SK-N-SH (cell line): ENCODE data around the gene SNX2. TPM values are rescaled to one million over a fixed set of nuclear protein-coding genes. Genes with fewer than 3 reads are reported as not detected.

Experiments used
- CTCF ChIA-PET: fragments of 300-600, 350-600 bp; formaldehyde crosslinking; extraction: SDS; loops from one replicate; lab custom pipeline; 2021; lab: Yijun Ruan, JAX
- POLR2A ChIA-PET: fragments of 350-600 bp; sonication (Branson Sonifier 250); formaldehyde crosslinking; extraction: SDS; loops from one replicate; lab custom pipeline; 2020; ENCODE audit warnings: antibody characterized with exemption, inconsistent platforms; lab: Yijun Ruan, JAX
- DNase-seq: peaks from one replicate; pipeline ENCODE4 v3.0.0; 2012
- H2AFZ ChIP-seq: fragments of 200-600 bp; sonication (generic); 2 replicates; pipeline ENCODE4 v1.8.1; 2016; ENCODE audit warnings: antibody characterized with exemption, mild to moderate bottlenecking, low read depth
- H3F3A ChIP-seq: fragments of 200-600 bp; sonication (generic); replicated peaks from 2 replicates; pipeline ENCODE3; 2016; ENCODE audit warnings: antibody characterized with exemption, mild to moderate bottlenecking; ENCODE audit not compliant: insufficient read depth
- H3K27ac ChIP-seq, 2 experiments: fragments of 200-500 bp in 1 of 2; fragments of 200-600 bp in 1 of 2; sonication (Bioruptor generic) in 1 of 2; sonication (generic), shearing (Covaris generic) in 1 of 2; 2 replicates each; pipeline versions ENCODE4 v1.5.1 to v1.6.1; 2014 to 2016; ENCODE audit warnings: low read depth in 2 of 2, inconsistent platforms in 1 of 2, low read length in 1 of 2, mild to moderate bottlenecking in 1 of 2, mixed read lengths in 1 of 2
- H3K27me3 ChIP-seq: fragments of 200-600 bp; sonication (generic), shearing (Covaris generic); 2 replicates; pipeline ENCODE4 v1.6.1; 2016; ENCODE audit warnings: mixed run types; ENCODE audit not compliant: insufficient read depth
- H3K36me3 ChIP-seq, 2 experiments: fragments of 200-500 bp in 1 of 2; fragments of 200-600 bp in 1 of 2; sonication (Bioruptor generic) in 1 of 2; sonication (generic) in 1 of 2; replicated peaks in 1 of 2; 2 replicates each; pipeline versions ENCODE3 to v1.5.1; 2014 to 2016; ENCODE audit warnings: low read length in 1 of 2, mild to moderate bottlenecking in 1 of 2; ENCODE audit not compliant: insufficient read depth in 2 of 2, control insufficient read depth in 1 of 2
- H3K4me1 ChIP-seq, 2 experiments: fragments of 200-500 bp in 1 of 2; fragments of 200-600 bp in 1 of 2; sonication (Bioruptor generic) in 1 of 2; sonication (generic), shearing (Covaris generic) in 1 of 2; 2 replicates each; pipeline versions ENCODE4 v1.5.1 to v1.6.1; 2014 to 2016; ENCODE audit warnings: low read depth in 1 of 2, low read length in 1 of 2, mixed run types in 1 of 2; ENCODE audit not compliant: insufficient read depth in 2 of 2, control insufficient read depth in 1 of 2
- H3K4me2 ChIP-seq: fragments of 200-600 bp; sonication (generic), shearing (Covaris generic); 2 replicates; pipeline ENCODE4 v1.6.1; 2017; ENCODE audit warnings: mixed run types
- H3K4me3 ChIP-seq, 2 experiments: fragments of 200-500 bp in 1 of 2; fragments of 200-600 bp in 1 of 2; sonication (Bioruptor generic) in 1 of 2; sonication (generic), shearing (Covaris generic) in 1 of 2; 2 replicates each; pipeline versions ENCODE4 v1.5.1 to v1.8.1; 2014 to 2016; ENCODE audit warnings: low read depth in 2 of 2, inconsistent platforms in 1 of 2, low read length in 1 of 2, mild to moderate bottlenecking in 1 of 2, mixed read lengths in 1 of 2, moderate library complexity in 1 of 2
- H3K79me2 ChIP-seq: fragments of 200-600 bp; sonication (generic); 2 replicates; pipeline ENCODE4 v1.8.1; 2017; ENCODE audit warnings: mild to moderate bottlenecking; ENCODE audit not compliant: insufficient read depth
- H3K9ac ChIP-seq: fragments of 200-600 bp; sonication (generic); 2 replicates; pipeline ENCODE4 v1.6.1; 2017; ENCODE audit warnings: mixed run types
- H3K9me2 ChIP-seq: fragments of 200-600 bp; sonication (generic); 2 replicates; pipeline ENCODE4 v1.6.1; 2017; ENCODE audit warnings: mixed run types
- H3K9me3 ChIP-seq: fragments of 200-600 bp; sonication (generic); 2 replicates; pipeline ENCODE4 v1.6.1; 2017; ENCODE audit warnings: mixed run types, mild to moderate bottlenecking, moderate library complexity
- H4K20me1 ChIP-seq: fragments of 200-600 bp; sonication (generic); 2 replicates; pipeline ENCODE4 v1.6.1; 2017; ENCODE audit warnings: mild to moderate bottlenecking, mixed run types; ENCODE audit not compliant: insufficient read depth
- EP300 ChIP-seq, 2 experiments: IDR thresholded peaks; 2 replicates each; pipeline versions ENCODE4 v1.4.0 to v1.6.1; 2012; ENCODE audit warnings: borderline replicate concordance in 1 of 2, low read depth in 1 of 2, low read length in 1 of 2
- EZH2phosphoT487 ChIP-seq: fragments of 200-600 bp; sonication (generic); IDR thresholded peaks from 2 replicates; pipeline ENCODE4 v1.6.1; 2017; ENCODE audit warnings: low read depth, mixed run types, mild to moderate bottlenecking, antibody characterized with exemption, moderate library complexity, borderline replicate concordance
- FOXM1 ChIP-seq: IDR thresholded peaks from 2 replicates; pipeline ENCODE4 v1.4.0; 2012; ENCODE audit warnings: low read depth, mild to moderate bottlenecking
- GATA2 ChIP-seq: sonication (generic); formaldehyde crosslinking; IDR thresholded peaks from 2 replicates; pipeline ENCODE4 v1.5.0; 2020; ENCODE audit warnings: mild to moderate bottlenecking, missing genetic modification reagents
- JUND ChIP-seq: IDR thresholded peaks from 2 replicates; pipeline ENCODE4 v1.4.0; 2012
- MEF2A ChIP-seq: IDR thresholded peaks from 2 replicates; pipeline ENCODE4 v1.4.0; 2012; ENCODE audit warnings: low read depth, borderline replicate concordance
- MXI1 ChIP-seq: IDR thresholded peaks from 2 replicates; pipeline ENCODE4 v1.6.1; 2012; ENCODE audit warnings: mild to moderate bottlenecking, low read depth, low read length, improper control_type of control experiment
- NRF1 ChIP-seq: IDR thresholded peaks from 2 replicates; pipeline ENCODE4 v1.6.1; 2012; ENCODE audit warnings: low read depth, mild to moderate bottlenecking, low read length
- POLR2AphosphoS5 ChIP-seq: IDR thresholded peaks from 2 replicates; pipeline ENCODE4 v1.6.1; 2012; ENCODE audit warnings: low read depth, low read length
- RCOR1 ChIP-seq: fragments of 150-350 bp; IDR thresholded peaks from 2 replicates; pipeline ENCODE4 v1.6.1; 2017; ENCODE audit warnings: antibody characterized with exemption, low read length
- RXRA ChIP-seq: IDR thresholded peaks from 2 replicates; pipeline ENCODE4 v1.4.0; 2012; ENCODE audit warnings: low read depth, mild to moderate bottlenecking, borderline replicate concordance
- SIN3A ChIP-seq: IDR thresholded peaks from 2 replicates; pipeline ENCODE4 v1.6.1; 2012; ENCODE audit warnings: low read depth, mild to moderate bottlenecking, low read length, moderate library complexity, borderline replicate concordance
- SMC3 ChIP-seq: IDR thresholded peaks from 2 replicates; pipeline ENCODE4 v1.6.1; 2012; ENCODE audit warnings: low read depth, low read length, improper control_type of control experiment
- TEAD4 ChIP-seq: IDR thresholded peaks from 2 replicates; pipeline ENCODE4 v1.4.0; 2012; ENCODE audit warnings: mild to moderate bottlenecking, borderline replicate concordance; ENCODE audit not compliant: insufficient read depth
- WGBS: methylation state at CpG from one replicate; pipeline ENCODE4 v1.1.6; 2017; ENCODE audit warnings: low lambda C conversion rate; 5-methylcytosine and 5-hydroxymethylcytosine counted together
- polyA plus RNA-seq, 3 experiments: library from polyadenylated mRNA; depleted of rRNA; stranded (reverse); fragments of >200 nt; gene quantifications; 2 replicates each; pipeline ENCODE4 v1.2.3, GENCODE V29; 2012
- TF ChIP-seq, protein P1 (sequence below): IDR thresholded peaks from 2 replicates; pipeline ENCODE4 v1.4.0; 2012; ENCODE audit warnings: low read depth, borderline replicate concordance
- TF ChIP-seq, protein P2 (sequence below): IDR thresholded peaks from 2 replicates; pipeline ENCODE4; 2012
- TF ChIP-seq, protein P3 (sequence below): IDR thresholded peaks from 2 replicates; pipeline ENCODE4 v1.4.0; 2012; ENCODE audit warnings: low read depth
- TF ChIP-seq, protein P4 (sequence below): fragments of 150-350 bp; IDR thresholded peaks from 2 replicates; pipeline ENCODE4 v1.6.1; 2016; ENCODE audit warnings: mild to moderate bottlenecking, low read depth, low read length
- TF ChIP-seq, protein P5 (sequence below): IDR thresholded peaks from 2 replicates; pipeline ENCODE4 v1.4.0; 2012; ENCODE audit warnings: low read depth, borderline replicate concordance

Gene SNX2
- polyA plus RNA-seq, 1 of the 3 experiments (the other 2 are of a cell fraction), result 17.4 TPM

DNA sequence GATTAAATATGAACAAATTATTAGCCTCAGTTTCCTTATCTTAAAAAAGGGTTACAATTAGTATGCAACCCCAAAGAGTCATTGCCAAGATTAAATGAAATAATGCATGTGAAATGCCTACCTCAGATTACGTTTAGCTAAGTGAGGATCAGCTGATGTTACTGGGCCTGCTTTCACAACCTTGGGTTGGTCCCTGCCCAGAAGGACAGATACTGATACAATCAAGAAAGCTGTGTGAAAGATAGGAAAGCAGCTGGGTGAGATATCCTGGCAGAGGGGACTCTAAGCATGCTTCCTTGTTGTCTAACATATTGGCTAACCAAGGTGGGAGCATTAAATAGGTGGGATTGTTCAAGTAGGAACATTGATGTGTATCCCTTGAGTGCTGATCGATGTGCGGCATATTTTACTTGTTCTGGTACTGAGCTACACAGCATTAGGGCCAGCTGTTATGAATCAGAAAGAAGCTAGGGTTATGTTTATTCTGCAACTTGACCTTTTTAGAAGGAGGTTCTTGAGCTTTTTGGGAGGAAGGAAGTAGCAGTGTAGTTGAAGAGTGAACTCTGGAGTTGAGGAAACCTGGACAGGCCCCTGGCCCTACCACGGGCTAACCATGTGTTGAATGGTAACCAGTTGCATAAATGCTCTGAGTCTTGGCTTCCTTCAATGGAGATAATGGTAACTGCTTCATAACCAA lies 99.4 kb downstream of the SNX2 start:
- 99% methylated on average over 4 of the region's 4 CpGs for WGBS
- POLR2A ChIA-PET, result no interaction called here
- no peak overlapping the region for H3K4me3 ChIP-seq
- H3K4me1 ChIP-seq, result peaks cover 5 to 9% of the 10 kb centered on the region in 2 experiments; a peak in 3 of 4 replicates
- DNase-seq, result no peak
- no peak overlapping the region for H3K27ac ChIP-seq
- no peak for TF ChIP-seq NRF1
- TF ChIP-seq FOXM1, result no peak
- no peak for TF ChIP-seq RXRA
- TF ChIP-seq, protein P1, sequence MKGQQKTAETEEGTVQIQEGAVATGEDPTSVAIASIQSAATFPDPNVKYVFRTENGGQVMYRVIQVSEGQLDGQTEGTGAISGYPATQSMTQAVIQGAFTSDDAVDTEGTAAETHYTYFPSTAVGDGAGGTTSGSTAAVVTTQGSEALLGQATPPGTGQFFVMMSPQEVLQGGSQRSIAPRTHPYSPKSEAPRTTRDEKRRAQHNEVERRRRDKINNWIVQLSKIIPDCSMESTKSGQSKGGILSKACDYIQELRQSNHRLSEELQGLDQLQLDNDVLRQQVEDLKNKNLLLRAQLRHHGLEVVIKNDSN, result no peak
- TF ChIP-seq, protein P2, sequence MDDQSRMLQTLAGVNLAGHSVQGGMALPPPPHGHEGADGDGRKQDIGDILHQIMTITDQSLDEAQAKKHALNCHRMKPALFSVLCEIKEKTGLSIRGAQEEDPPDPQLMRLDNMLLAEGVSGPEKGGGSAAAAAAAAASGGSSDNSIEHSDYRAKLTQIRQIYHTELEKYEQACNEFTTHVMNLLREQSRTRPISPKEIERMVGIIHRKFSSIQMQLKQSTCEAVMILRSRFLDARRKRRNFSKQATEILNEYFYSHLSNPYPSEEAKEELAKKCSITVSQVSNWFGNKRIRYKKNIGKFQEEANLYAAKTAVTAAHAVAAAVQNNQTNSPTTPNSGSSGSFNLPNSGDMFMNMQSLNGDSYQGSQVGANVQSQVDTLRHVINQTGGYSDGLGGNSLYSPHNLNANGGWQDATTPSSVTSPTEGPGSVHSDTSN, result no peak
- TF ChIP-seq, protein P3, sequence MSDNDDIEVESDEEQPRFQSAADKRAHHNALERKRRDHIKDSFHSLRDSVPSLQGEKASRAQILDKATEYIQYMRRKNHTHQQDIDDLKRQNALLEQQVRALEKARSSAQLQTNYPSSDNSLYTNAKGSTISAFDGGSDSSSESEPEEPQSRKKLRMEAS, result no peak
- no peak for TF ChIP-seq GATA2 (CRISPR knock-in tag)
- TF ChIP-seq TEAD4, result no peak
- TF ChIP-seq MEF2A, result no peak
- no peak for TF ChIP-seq EP300 (IDR thresholded peaks at IDR 0.05; ENCODE audit: borderline replicate concordance in 1 of 2, low read depth in 1 of 2, low read length in 1 of 2)
- no peak for TF ChIP-seq SIN3A
- no peak for TF ChIP-seq MXI1
- TF ChIP-seq, protein P4, sequence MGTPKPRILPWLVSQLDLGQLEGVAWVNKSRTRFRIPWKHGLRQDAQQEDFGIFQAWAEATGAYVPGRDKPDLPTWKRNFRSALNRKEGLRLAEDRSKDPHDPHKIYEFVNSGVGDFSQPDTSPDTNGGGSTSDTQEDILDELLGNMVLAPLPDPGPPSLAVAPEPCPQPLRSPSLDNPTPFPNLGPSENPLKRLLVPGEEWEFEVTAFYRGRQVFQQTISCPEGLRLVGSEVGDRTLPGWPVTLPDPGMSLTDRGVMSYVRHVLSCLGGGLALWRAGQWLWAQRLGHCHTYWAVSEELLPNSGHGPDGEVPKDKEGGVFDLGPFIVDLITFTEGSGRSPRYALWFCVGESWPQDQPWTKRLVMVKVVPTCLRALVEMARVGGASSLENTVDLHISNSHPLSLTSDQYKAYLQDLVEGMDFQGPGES, result no peak
- TF ChIP-seq JUND, result no peak
- TF ChIP-seq EZH2phosphoT487, result no peak
- TF ChIP-seq, protein P5, sequence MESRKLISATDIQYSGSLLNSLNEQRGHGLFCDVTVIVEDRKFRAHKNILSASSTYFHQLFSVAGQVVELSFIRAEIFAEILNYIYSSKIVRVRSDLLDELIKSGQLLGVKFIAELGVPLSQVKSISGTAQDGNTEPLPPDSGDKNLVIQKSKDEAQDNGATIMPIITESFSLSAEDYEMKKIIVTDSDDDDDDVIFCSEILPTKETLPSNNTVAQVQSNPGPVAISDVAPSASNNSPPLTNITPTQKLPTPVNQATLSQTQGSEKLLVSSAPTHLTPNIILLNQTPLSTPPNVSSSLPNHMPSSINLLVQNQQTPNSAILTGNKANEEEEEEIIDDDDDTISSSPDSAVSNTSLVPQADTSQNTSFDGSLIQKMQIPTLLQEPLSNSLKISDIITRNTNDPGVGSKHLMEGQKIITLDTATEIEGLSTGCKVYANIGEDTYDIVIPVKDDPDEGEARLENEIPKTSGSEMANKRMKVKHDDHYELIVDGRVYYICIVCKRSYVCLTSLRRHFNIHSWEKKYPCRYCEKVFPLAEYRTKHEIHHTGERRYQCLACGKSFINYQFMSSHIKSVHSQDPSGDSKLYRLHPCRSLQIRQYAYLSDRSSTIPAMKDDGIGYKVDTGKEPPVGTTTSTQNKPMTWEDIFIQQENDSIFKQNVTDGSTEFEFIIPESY, result no peak
- TF ChIP-seq RCOR1, result no peak
- TF ChIP-seq SMC3, result no peak
- no peak for TF ChIP-seq POLR2AphosphoS5
- no peak overlapping the region for H3K9ac ChIP-seq
- peaks cover 12% of the 10 kb centered on the region; the same call in 1 of the 2 replicates for H3K79me2 ChIP-seq
- no peaks in the 10 kb centered on the region for H3F3A ChIP-seq
- H4K20me1 ChIP-seq, result no peaks in the 10 kb centered on the region
- CTCF ChIA-PET, result interaction anchor here (0.9 to 1.8 kb wide), 3 partner anchors 22 to 471 kb away, joined by 3 to 6 read pairs (median 3); no protein-coding TSS in a partner anchor
- H3K9me3 ChIP-seq, result no peaks in the 10 kb centered on the region
- peaks cover 0 to 4% of the 10 kb centered on the region in 2 experiments for H3K36me3 ChIP-seq
- H3K9me2 ChIP-seq, result no peaks in the 10 kb centered on the region
- no peak overlapping the region for H2AFZ ChIP-seq
- H3K4me2 ChIP-seq, result no peak overlapping the region
- H3K27me3 ChIP-seq, result no peaks in the 10 kb centered on the region
